Measurements from ENCODE around the gene SLF2.

GRCh38 chr10:100986623-100986951 is 73.8 kb downstream of the SLF2 start:
- TF ChIP-seq REST (IDR thresholded peaks at IDR 0.05; ENCODE audit: low read depth) (no peak), MAX (IDR thresholded peaks at IDR 0.05) (no peak), ZBTB7A (IDR thresholded peaks at IDR 0.05; ENCODE audit: low read depth) (no peak), USF1 (IDR thresholded peaks at IDR 0.05) (no peak), CREB1 (IDR thresholded peaks at IDR 0.05; ENCODE audit: low read depth) (no peak), RAD21 (IDR thresholded peaks at IDR 0.05; ENCODE audit: low read depth) (no peak), NFIC (IDR thresholded peaks at IDR 0.05) (no peak), YY1 (IDR thresholded peaks at IDR 0.05; ENCODE audit: low read depth) (no peak), TAF1 (IDR thresholded peaks at IDR 0.05; ENCODE audit: low read depth) (no peak), FOXM1 (IDR thresholded peaks at IDR 0.05; ENCODE audit: borderline replicate concordance, low read depth) (no peak), TCF12 (IDR thresholded peaks at IDR 0.05; ENCODE audit: low read depth) (no peak), EP300 (IDR thresholded peaks at IDR 0.05; ENCODE audit: borderline replicate concordance) (no peak), EGR1 (IDR thresholded peaks at IDR 0.05) (no peak)
